Dedifferentiated amniotic fluid mesenchymal stem cell (primary cell): Measurements from ENCODE around the gene KCNV2.

Experiments
- DNase-seq: peaks from one replicate; pipeline ENCODE4 v3.0.0-alpha.2; 2016; ENCODE audit errors: extremely low spot score

The KCNV2 gene

GRCh38 chr9:2758898-2759510 lies 41.7 kb downstream of the KCNV2 start:
- DNase-seq = no peak

GRCh38 chr9:2761424-2761823 lies 44.1 kb downstream of the KCNV2 start:
- no peak for DNase-seq

GRCh38 chr9:2764353-2764752 lies 47.0 kb downstream of the KCNV2 start:
- DNase-seq = no peak

GRCh38 chr9:2765250-2765880 lies 48.1 kb downstream of the KCNV2 start:
- no peak for DNase-seq

- DNase-seq = no peak
Observed at GRCh38 chr9:2767800-2768677, 50.7 kb downstream of the KCNV2 start.

GRCh38 chr9:2771087-2771486 lies 53.8 kb downstream of the KCNV2 start:
- DNase-seq = no peak

- no peak for DNase-seq
Observed at GRCh38 chr9:2771661-2772060, 54.4 kb downstream of the KCNV2 start.

GRCh38 chr9:2777454-2777853 lies 60.1 kb downstream of the KCNV2 start:
- DNase-seq = no peak

GRCh38 chr9:2778816-2779215 lies 61.5 kb downstream of the KCNV2 start:
- no peak for DNase-seq
